MM.1S (cell line): Measurements from ENCODE around the gene PKP4.
"Not testable (repeated sequence)": the region's sequence is repeated elsewhere in the genome, so short reads cannot be mapped to it uniquely, and the experiment has no call there.

Source experiments
- EZH2 ChIP-seq: fragments of 300-600 bp; sonication (generic); optimal IDR thresholded peaks from 2 replicates; pipeline ENCODE3; 2017; ENCODE audit warnings: low read depth, mild to moderate bottlenecking, antibody characterized with exemption, low read length, mixed read lengths
- EZH2phosphoT487 ChIP-seq: fragments of 300-600 bp; sonication (generic); IDR thresholded peaks from 2 replicates; pipeline ENCODE4 v1.6.1; 2018; ENCODE audit warnings: antibody characterized with exemption, low read length
- TF ChIP-seq, protein P1 (sequence below): fragments of 300-600 bp; sonication (generic); IDR thresholded peaks from 2 replicates; pipeline ENCODE4 v1.5.1; 2016; ENCODE audit warnings: antibody characterized with exemption, low read length, mixed read lengths

DNA sequence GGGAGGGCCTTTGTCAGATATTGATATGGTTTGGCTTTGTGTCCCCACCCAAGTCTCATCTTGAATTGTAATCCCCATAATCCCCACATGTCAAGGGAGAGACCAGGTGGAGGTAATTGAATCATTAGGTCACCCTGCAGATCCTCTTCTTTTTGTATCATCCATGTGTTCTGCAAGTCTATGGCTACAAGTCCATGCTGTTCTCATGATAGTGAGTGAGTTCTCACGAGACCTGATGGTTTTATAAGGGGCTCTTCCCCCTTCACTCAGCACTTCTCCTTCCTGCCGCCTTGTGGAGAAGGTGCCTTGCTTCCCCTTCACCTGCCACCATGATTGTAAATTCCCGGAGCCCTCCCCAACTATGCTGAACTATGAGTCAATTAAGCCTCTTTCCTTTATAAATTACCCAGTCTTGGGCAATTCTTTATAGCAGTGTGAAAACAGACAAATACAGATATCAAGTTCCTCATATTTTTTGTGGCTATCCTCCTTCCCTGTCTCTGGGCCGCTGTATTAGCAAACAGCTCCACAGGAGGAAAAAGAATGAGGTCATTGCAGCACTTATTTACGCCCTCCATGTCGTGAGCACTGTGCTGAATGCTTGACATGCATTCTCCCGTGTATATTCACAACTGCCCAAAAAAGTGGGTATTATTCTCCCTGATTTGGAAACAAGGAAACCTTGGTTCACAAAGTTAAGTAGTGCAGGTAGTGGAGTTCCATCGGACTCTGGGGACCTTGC lies 248.1 kb downstream of the PKP4 start:
- not testable (repeated sequence) for TF ChIP-seq EZH2, EZH2phosphoT487
- TF ChIP-seq, protein P1, sequence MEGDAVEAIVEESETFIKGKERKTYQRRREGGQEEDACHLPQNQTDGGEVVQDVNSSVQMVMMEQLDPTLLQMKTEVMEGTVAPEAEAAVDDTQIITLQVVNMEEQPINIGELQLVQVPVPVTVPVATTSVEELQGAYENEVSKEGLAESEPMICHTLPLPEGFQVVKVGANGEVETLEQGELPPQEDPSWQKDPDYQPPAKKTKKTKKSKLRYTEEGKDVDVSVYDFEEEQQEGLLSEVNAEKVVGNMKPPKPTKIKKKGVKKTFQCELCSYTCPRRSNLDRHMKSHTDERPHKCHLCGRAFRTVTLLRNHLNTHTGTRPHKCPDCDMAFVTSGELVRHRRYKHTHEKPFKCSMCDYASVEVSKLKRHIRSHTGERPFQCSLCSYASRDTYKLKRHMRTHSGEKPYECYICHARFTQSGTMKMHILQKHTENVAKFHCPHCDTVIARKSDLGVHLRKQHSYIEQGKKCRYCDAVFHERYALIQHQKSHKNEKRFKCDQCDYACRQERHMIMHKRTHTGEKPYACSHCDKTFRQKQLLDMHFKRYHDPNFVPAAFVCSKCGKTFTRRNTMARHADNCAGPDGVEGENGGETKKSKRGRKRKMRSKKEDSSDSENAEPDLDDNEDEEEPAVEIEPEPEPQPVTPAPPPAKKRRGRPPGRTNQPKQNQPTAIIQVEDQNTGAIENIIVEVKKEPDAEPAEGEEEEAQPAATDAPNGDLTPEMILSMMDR: not testable (repeated sequence)
